ENCODE results near the gene SHC2.

DNA sequence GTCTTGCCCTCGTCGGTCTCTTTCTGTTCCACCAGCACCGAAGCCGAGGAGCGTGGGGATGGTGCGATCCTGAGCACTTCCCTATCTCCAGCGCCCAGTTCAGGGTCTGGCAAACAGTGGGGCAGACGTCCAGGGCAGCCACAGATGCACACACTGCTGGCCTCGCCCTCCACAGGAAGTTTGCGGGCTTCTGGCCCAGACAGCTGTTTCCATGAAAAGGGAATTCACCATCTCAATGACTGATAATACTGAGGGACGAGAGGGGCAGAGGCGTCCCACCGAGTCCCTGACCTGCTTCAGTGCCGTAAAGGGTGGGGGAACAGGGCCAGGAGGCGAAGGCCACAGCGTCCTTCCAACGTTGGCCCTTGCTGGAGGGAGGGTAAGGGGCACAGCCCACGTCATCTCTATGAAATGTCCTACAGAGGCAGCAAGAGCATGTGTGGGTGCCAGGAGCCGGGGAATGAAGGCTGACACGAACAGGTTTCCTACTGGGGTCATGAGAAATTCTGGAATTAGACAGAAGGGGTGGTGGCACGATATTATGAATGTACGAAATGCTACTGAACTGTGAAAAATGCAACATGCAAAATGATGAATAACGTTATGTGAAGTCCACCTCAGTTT is 19.5 kb downstream of the SHC2 start:
- TF ChIP-seq, protein P1, sequence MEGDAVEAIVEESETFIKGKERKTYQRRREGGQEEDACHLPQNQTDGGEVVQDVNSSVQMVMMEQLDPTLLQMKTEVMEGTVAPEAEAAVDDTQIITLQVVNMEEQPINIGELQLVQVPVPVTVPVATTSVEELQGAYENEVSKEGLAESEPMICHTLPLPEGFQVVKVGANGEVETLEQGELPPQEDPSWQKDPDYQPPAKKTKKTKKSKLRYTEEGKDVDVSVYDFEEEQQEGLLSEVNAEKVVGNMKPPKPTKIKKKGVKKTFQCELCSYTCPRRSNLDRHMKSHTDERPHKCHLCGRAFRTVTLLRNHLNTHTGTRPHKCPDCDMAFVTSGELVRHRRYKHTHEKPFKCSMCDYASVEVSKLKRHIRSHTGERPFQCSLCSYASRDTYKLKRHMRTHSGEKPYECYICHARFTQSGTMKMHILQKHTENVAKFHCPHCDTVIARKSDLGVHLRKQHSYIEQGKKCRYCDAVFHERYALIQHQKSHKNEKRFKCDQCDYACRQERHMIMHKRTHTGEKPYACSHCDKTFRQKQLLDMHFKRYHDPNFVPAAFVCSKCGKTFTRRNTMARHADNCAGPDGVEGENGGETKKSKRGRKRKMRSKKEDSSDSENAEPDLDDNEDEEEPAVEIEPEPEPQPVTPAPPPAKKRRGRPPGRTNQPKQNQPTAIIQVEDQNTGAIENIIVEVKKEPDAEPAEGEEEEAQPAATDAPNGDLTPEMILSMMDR (conservative IDR thresholded peaks at IDR 0.05 in 1 of 2, IDR thresholded peaks at IDR 0.05 in 1 of 2; ENCODE audit: low read depth in 1 of 2, low read length in 2 of 2): no peak
- no peak for TF ChIP-seq EZH2 (IDR thresholded peaks at IDR 0.05; ENCODE audit: low read length, missing control alignments)
